ENCODE results near the gene DNAJC2.

The DNAJC2 gene

GRCh38 chr7:103369432-103369831 lies 24.9 kb upstream of the DNAJC2 start:
- Histone ChIP-seq H3K27me3 (ENCODE audit: control insufficient read depth, insufficient read depth, low read length) (no peaks in the 10 kb centered on the region), H3K9ac (ENCODE audit: low read length) (no peak overlapping the region), H3K27ac (ENCODE audit: low read depth, low read length) (no peak overlapping the region), H3K4me1 (ENCODE audit: control insufficient read depth, insufficient read depth, low read length) (no peaks in the 10 kb centered on the region), H3K4me3 (ENCODE audit: low read length) (no peak overlapping the region), H3K36me3 (ENCODE audit: control insufficient read depth, insufficient read depth, low read length) (peaks cover 1% of the 10 kb centered on the region)

GRCh38 chr7:103349805-103350204 lies 5.2 kb upstream of the DNAJC2 start:
- H3K36me3 ChIP-seq (ENCODE audit: control insufficient read depth, insufficient read depth, low read length), result peaks cover 5% of the 10 kb centered on the region
- no peak overlapping the region for H3K4me3 ChIP-seq (ENCODE audit: low read length)
- peaks cover 13% of the 10 kb centered on the region for H3K4me1 ChIP-seq (ENCODE audit: control insufficient read depth, insufficient read depth, low read length)
- H3K27me3 ChIP-seq (ENCODE audit: control insufficient read depth, insufficient read depth, low read length), result no peaks in the 10 kb centered on the region
- H3K9ac ChIP-seq (ENCODE audit: low read length), result no peak overlapping the region
- no peak overlapping the region for H3K27ac ChIP-seq (ENCODE audit: low read depth, low read length)

- Histone ChIP-seq H3K4me1 (ENCODE audit: control insufficient read depth, insufficient read depth, low read length) (peaks cover 13% of the 10 kb centered on the region), H3K27ac (ENCODE audit: low read depth, low read length) (no peak overlapping the region), H3K4me3 (ENCODE audit: low read length) (peak overlapping the region; percentile 89), H3K36me3 (ENCODE audit: control insufficient read depth, insufficient read depth, low read length) (peaks cover 5% of the 10 kb centered on the region), H3K9ac (ENCODE audit: low read length) (no peak overlapping the region), H3K27me3 (ENCODE audit: control insufficient read depth, insufficient read depth, low read length) (no peaks in the 10 kb centered on the region)
Observed at GRCh38 chr7:103348959-103349358, 4.4 kb upstream of the DNAJC2 start.

GRCh38 chr7:103348452-103348851 lies 3.9 kb upstream of the DNAJC2 start:
- no peak overlapping the region for H3K27ac ChIP-seq (ENCODE audit: low read depth, low read length)
- H3K27me3 ChIP-seq (ENCODE audit: control insufficient read depth, insufficient read depth, low read length), result no peaks in the 10 kb centered on the region
- no peak overlapping the region for H3K9ac ChIP-seq (ENCODE audit: low read length)
- H3K4me1 ChIP-seq (ENCODE audit: control insufficient read depth, insufficient read depth, low read length), result peaks cover 16% of the 10 kb centered on the region
- H3K36me3 ChIP-seq (ENCODE audit: control insufficient read depth, insufficient read depth, low read length), result peaks cover 5% of the 10 kb centered on the region
- peak overlapping the region; percentile 89 for H3K4me3 ChIP-seq (ENCODE audit: low read length)

- Histone ChIP-seq H3K9ac (ENCODE audit: low read length) (peak within 1 kb of the TSS; percentile 69), H3K27ac (ENCODE audit: low read depth, low read length) (peak within 1 kb of the TSS; percentile 93), H3K27me3 (ENCODE audit: control insufficient read depth, insufficient read depth, low read length) (no peaks in the 10 kb centered on the region), H3K36me3 (ENCODE audit: control insufficient read depth, insufficient read depth, low read length) (peaks cover 4% of the 10 kb centered on the region), H3K4me3 (ENCODE audit: low read length) (peak within 1 kb of the TSS; percentile 89), H3K4me1 (ENCODE audit: control insufficient read depth, insufficient read depth, low read length) (peaks cover 17% of the 10 kb centered on the region)
Observed at GRCh38 chr7:103347507-103348267, 3.1 kb upstream of the DNAJC2 start, which contains the start of gene PSMC2. Gene PSMC2, plus strand, starts transcription at chr7:103347643. Its CDS starts 69 bp downstream, at chr7:103347712.

GRCh38 chr7:103346396-103346795 lies 1.8 kb upstream of the DNAJC2 start:
- Histone ChIP-seq H3K4me3 (ENCODE audit: low read length) (no peak overlapping the region), H3K4me1 (ENCODE audit: control insufficient read depth, insufficient read depth, low read length) (peaks cover 17% of the 10 kb centered on the region), H3K27ac (ENCODE audit: low read depth, low read length) (no peak overlapping the region), H3K36me3 (ENCODE audit: control insufficient read depth, insufficient read depth, low read length) (peaks cover 3% of the 10 kb centered on the region), H3K27me3 (ENCODE audit: control insufficient read depth, insufficient read depth, low read length) (no peaks in the 10 kb centered on the region), H3K9ac (ENCODE audit: low read length) (no peak overlapping the region)

GRCh38 chr7:103343758-103344452 lies 662 bp downstream of the DNAJC2 start:
- Histone ChIP-seq H3K27ac (ENCODE audit: low read depth, low read length) (peak overlapping the region; percentile 70), H3K9ac (ENCODE audit: low read length) (peak overlapping the region; percentile 88), H3K4me1 (ENCODE audit: control insufficient read depth, insufficient read depth, low read length) (peaks cover 13% of the 10 kb centered on the region), H3K27me3 (ENCODE audit: control insufficient read depth, insufficient read depth, low read length) (no peaks in the 10 kb centered on the region), H3K4me3 (ENCODE audit: low read length) (peak overlapping the region; percentile 97), H3K36me3 (ENCODE audit: control insufficient read depth, insufficient read depth, low read length) (peaks cover 7% of the 10 kb centered on the region)

- no peak overlapping the region for H3K27ac ChIP-seq (ENCODE audit: low read depth, low read length)
- peaks cover 7% of the 10 kb centered on the region for H3K36me3 ChIP-seq (ENCODE audit: control insufficient read depth, insufficient read depth, low read length)
- H3K27me3 ChIP-seq (ENCODE audit: control insufficient read depth, insufficient read depth, low read length), result no peaks in the 10 kb centered on the region
- peaks cover 7% of the 10 kb centered on the region for H3K4me1 ChIP-seq (ENCODE audit: control insufficient read depth, insufficient read depth, low read length)
- peak overlapping the region; percentile 97 for H3K4me3 ChIP-seq (ENCODE audit: low read length)
- H3K9ac ChIP-seq (ENCODE audit: low read length), result no peak overlapping the region
Observed at GRCh38 chr7:103343332-103343731, 1.2 kb downstream of the DNAJC2 start.

GRCh38 chr7:103341466-103341865 lies 3.1 kb downstream of the DNAJC2 start:
- H3K9ac ChIP-seq (ENCODE audit: low read length), result no peak overlapping the region
- H3K4me1 ChIP-seq (ENCODE audit: control insufficient read depth, insufficient read depth, low read length), result peaks cover 7% of the 10 kb centered on the region
- no peaks in the 10 kb centered on the region for H3K27me3 ChIP-seq (ENCODE audit: control insufficient read depth, insufficient read depth, low read length)
- H3K4me3 ChIP-seq (ENCODE audit: low read length), result no peak overlapping the region
- H3K27ac ChIP-seq (ENCODE audit: low read depth, low read length), result no peak overlapping the region
- H3K36me3 ChIP-seq (ENCODE audit: control insufficient read depth, insufficient read depth, low read length), result peaks cover 11% of the 10 kb centered on the region

GRCh38 chr7:103338864-103339263 lies 5.7 kb downstream of the DNAJC2 start:
- Histone ChIP-seq H3K27ac (ENCODE audit: low read depth, low read length) (no peak overlapping the region), H3K9ac (ENCODE audit: low read length) (no peak overlapping the region), H3K36me3 (ENCODE audit: control insufficient read depth, insufficient read depth, low read length) (peaks cover 14% of the 10 kb centered on the region), H3K4me1 (ENCODE audit: control insufficient read depth, insufficient read depth, low read length) (peaks cover 4% of the 10 kb centered on the region), H3K4me3 (ENCODE audit: low read length) (no peak overlapping the region), H3K27me3 (ENCODE audit: control insufficient read depth, insufficient read depth, low read length) (no peaks in the 10 kb centered on the region)

- Histone ChIP-seq H3K27me3 (ENCODE audit: control insufficient read depth, insufficient read depth, low read length) (no peaks in the 10 kb centered on the region), H3K9ac (ENCODE audit: low read length) (no peak overlapping the region), H3K4me1 (ENCODE audit: control insufficient read depth, insufficient read depth, low read length) (no peaks in the 10 kb centered on the region), H3K36me3 (ENCODE audit: control insufficient read depth, insufficient read depth, low read length) (peaks cover 14% of the 10 kb centered on the region), H3K4me3 (ENCODE audit: low read length) (no peak overlapping the region), H3K27ac (ENCODE audit: low read depth, low read length) (no peak overlapping the region)
Observed at GRCh38 chr7:103336761-103337160, 7.8 kb downstream of the DNAJC2 start.

GRCh38 chr7:103325744-103326143 lies 18.8 kb downstream of the DNAJC2 start:
- Histone ChIP-seq H3K27ac (ENCODE audit: low read depth, low read length) (no peak overlapping the region), H3K4me1 (ENCODE audit: control insufficient read depth, insufficient read depth, low read length) (no peaks in the 10 kb centered on the region), H3K27me3 (ENCODE audit: control insufficient read depth, insufficient read depth, low read length) (no peaks in the 10 kb centered on the region), H3K36me3 (ENCODE audit: control insufficient read depth, insufficient read depth, low read length) (peaks cover 5% of the 10 kb centered on the region), H3K9ac (ENCODE audit: low read length) (no peak overlapping the region), H3K4me3 (ENCODE audit: low read length) (no peak overlapping the region)

Measured in rectal smooth muscle tissue (tissue), 1 donor.